ENCODE results near the gene DDAH1. TPM values are rescaled to one million over a fixed set of nuclear protein-coding genes. Genes with fewer than 3 reads are reported as not detected.
A peak's percentile ranks its signal among the peaks of the same experiment; 100 is the strongest.

Gene DDAH1
- total RNA-seq, 4 donors from 2014 or later = 17.5 to 64.2 (median 40.0) TPM

DNA sequence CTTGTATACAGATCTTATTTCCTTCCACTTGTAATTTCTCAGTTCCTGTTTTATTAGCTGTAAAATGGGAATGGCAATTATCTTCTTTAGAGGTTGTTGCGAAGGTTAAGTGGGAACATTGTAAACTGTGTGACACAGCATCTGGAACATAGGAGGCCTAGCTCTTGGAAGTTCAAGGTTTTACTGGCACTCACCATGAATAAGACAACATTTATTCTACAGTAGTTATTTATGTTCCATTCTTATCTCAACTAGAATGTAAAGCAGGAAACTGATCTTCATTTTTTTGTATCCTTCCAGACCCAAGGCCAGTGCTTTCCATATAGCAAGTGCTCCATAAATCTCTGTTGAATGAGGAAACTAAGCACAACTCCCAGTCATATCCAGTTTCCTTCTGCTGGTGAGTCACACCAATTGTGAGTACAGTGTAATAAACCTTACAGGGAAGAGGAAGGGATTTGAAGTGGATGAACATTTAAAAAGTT lies 189.9 kb downstream of the DDAH1 start:
- H3K4me3 ChIP-seq (replicated peaks in 1 of 3) = peak overlapping the region in 1 of 3 donors; percentile 74
- H3K27me3 ChIP-seq = no peaks in the 10 kb centered on the region
- H3K9me3 ChIP-seq = no peaks in the 10 kb centered on the region
- H3K4me1 ChIP-seq = peaks cover 16 to 22% of the 10 kb centered on the region in 2 donors
- intact Hi-C loops (cut with DNase I) = no loop called here
- TF ChIP-seq, protein P1, sequence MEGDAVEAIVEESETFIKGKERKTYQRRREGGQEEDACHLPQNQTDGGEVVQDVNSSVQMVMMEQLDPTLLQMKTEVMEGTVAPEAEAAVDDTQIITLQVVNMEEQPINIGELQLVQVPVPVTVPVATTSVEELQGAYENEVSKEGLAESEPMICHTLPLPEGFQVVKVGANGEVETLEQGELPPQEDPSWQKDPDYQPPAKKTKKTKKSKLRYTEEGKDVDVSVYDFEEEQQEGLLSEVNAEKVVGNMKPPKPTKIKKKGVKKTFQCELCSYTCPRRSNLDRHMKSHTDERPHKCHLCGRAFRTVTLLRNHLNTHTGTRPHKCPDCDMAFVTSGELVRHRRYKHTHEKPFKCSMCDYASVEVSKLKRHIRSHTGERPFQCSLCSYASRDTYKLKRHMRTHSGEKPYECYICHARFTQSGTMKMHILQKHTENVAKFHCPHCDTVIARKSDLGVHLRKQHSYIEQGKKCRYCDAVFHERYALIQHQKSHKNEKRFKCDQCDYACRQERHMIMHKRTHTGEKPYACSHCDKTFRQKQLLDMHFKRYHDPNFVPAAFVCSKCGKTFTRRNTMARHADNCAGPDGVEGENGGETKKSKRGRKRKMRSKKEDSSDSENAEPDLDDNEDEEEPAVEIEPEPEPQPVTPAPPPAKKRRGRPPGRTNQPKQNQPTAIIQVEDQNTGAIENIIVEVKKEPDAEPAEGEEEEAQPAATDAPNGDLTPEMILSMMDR (IDR thresholded peaks at IDR 0.05) = no peak
- TF ChIP-seq POLR2A (IDR thresholded peaks at IDR 0.05) = no peak
- H3K27ac ChIP-seq = peak overlapping the region in 1 of 3 donors; percentile 96
- no peak for DNase-seq
- H3K36me3 ChIP-seq = peaks cover 5% of the 10 kb centered on the region in 2 donors
- 77 to 91% methylated on average over 1 of the region's 1 CpG for WGBS, 2 donors

DNA sequence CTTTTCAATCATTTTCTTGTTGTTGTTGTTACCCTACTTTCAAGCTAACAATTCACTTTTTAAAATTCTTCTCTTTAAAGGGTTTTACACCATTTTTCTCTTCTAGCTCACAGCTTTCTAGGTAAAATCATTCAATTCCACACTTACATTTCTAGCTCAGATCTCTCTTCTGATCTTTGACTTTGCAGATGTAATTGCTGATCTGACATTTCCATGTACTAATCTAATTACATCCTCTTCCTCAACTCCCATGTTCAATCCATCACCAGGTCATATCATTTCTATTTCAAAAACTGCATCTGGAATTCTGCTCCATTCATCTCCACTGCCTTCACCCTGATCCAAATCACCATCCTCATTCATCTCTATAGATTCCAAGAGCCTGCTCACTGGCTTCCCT lies 191.6 kb downstream of the DDAH1 start:
- no peaks in the 10 kb centered on the region for H3K9me3 ChIP-seq
- no peak overlapping the region for H3K4me3 ChIP-seq (replicated peaks in 1 of 3)
- intact Hi-C loops (cut with DNase I) = no loop called here
- peaks cover 12 to 15% of the 10 kb centered on the region in 2 donors for H3K36me3 ChIP-seq
- DNase-seq = no peak
- peaks cover 16 to 22% of the 10 kb centered on the region in 2 donors for H3K4me1 ChIP-seq
- no peak overlapping the region for H3K27ac ChIP-seq
- TF ChIP-seq, protein P1 (IDR thresholded peaks at IDR 0.05) = no peak
- TF ChIP-seq POLR2A (IDR thresholded peaks at IDR 0.05) = no peak
- no peaks in the 10 kb centered on the region for H3K27me3 ChIP-seq

DNA sequence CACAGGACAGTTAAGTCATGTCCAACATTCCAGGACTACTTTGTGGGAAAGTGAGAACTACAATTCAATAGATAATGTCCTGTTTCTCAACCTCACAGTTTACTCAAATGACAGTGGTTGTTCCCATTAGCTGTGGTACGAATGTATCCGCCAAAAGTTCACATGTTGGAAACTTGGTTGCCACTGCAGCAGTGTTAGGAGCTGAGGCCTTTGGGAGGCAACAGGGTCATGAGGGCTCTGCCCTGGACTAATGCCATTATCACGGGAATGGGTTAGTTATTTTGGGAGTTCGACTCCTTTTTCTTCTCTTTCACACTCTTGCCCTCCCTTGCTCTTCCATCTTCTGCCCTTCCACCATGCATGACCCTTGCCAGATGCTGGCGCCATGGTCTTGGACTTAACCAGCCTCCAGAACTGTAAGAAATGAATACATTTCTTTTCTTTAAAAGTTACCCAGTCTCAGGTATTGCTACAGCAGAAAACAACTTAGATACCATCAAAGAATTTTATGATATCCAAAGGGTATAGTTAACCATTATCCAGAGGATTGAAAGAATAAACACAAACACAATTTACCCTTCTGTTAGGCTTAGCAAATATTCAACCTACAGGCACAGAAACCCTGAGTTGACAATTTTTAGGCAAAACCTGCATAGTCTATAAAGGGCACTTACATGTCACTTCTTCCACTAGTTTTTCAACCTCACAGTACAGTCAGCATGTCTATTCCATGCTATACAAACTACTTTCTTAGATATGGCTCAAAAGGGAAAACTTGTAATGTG lies 196.0 kb downstream of the DDAH1 start:
- Histone ChIP-seq H3K4me3 (replicated peaks in 1 of 3) (no peak overlapping the region), H3K36me3 (peaks cover 12 to 28% of the 10 kb centered on the region in 2 donors), H3K27ac (no peak overlapping the region), H3K9me3 (no peaks in the 10 kb centered on the region), H3K27me3 (no peaks in the 10 kb centered on the region), H3K4me1 (peaks cover 3 to 6% of the 10 kb centered on the region in 2 donors)
- DNase-seq = no peak
- WGBS, 2 donors = 91 to 92% methylated on average over 5 of the region's 5 CpGs
- no peak for TF ChIP-seq POLR2A (IDR thresholded peaks at IDR 0.05)
- TF ChIP-seq, protein P1 (IDR thresholded peaks at IDR 0.05) = no peak
- intact Hi-C loops (cut with DNase I) = no loop called here

Small RNA genes lying within 50 kb of the gene (small RNA-seq; reads per million reads assigned to genes)
- not detected for gene RF00019

Other genes with a start within 250 kb of the DDAH1 start
- gene C1orf52, start 205.5 kb downstream of the DDAH1 start, total RNA-seq = 10 to 100 TPM in 3 of 4 donors, 1 to 10 TPM in 1; 9.0 to 28.7 (median 17.5) TPM
- 10 to 100 TPM; 13.6 to 28.5 (median 15.1) TPM for gene BCL10, start 188.5 kb downstream of the DDAH1 start, total RNA-seq
- 10 to 100 TPM; 20.6 to 63.4 (median 47.6) TPM for gene CCN1, start 115.6 kb upstream of the DDAH1 start, total RNA-seq
- 10 to 100 TPM; 13.6 to 19.3 (median 14.2) TPM for gene ZNHIT6, start 243.3 kb upstream of the DDAH1 start, total RNA-seq